ENCODE data around the gene CD52. TPM values are rescaled to one million over a fixed set of nuclear protein-coding genes. Genes with fewer than 3 reads are reported as not detected.

CD52 gene
- total and polyA plus RNA-seq, 2 of the 4 experiments (the other 2 are of a cell fraction) = 1.6 TPM; not detected in 1

DNA sequence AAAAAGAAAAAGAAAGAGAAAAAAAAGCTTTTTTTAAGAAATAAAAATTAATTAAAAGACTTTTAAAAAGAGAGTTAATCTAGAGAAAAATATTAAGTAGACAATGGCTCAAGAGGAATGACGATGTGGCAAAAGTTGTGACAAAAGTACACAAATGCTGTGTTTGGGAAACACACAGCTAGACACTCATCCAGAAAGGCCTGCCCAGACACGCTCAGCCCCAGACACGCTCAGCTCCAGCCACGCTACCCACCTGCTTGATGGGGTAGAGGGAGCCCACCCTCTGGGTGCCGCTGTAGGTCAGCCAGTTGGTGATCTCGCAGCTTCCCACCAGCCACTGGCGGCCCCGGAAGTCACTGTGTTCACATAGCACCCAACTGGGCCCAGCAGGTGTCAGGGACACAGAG is 10.2 kb downstream of the CD52 start:
- Histone ChIP-seq H3K4ac (ENCODE audit: low read depth, low read length) (no peak overlapping the region), H3K9me1 (ENCODE audit: insufficient read depth, low read length) (no peaks in the 10 kb centered on the region), H2BK120ac (ENCODE audit: low read depth, low read length) (no peak overlapping the region), H3K23ac (ENCODE audit: low read depth, low read length) (no peak overlapping the region), H3K4me2 (ENCODE audit: low read depth, low read length) (no peak overlapping the region), H2AK9ac (replicated peaks; ENCODE audit: low read depth, low read length, poor library complexity) (no peak overlapping the region), H4K91ac (ENCODE audit: insufficient read depth, low read depth, low read length) (no peak overlapping the region), H3K27ac (ENCODE audit: insufficient read depth, low read length) (no peak overlapping the region), H2AK5ac (ENCODE audit: low read depth, low read length) (no peak overlapping the region), H2BK15ac (ENCODE audit: low read depth, low read length) (no peak overlapping the region), H3K4me3 (ENCODE audit: insufficient read depth, low read depth, low read length) (no peak overlapping the region), H3K56ac (ENCODE audit: extremely low read depth, insufficient read depth, low read length) (no peak overlapping the region), H3K14ac (replicated peaks; ENCODE audit: low read depth, low read length) (no peak overlapping the region), H4K5ac (ENCODE audit: low read depth, low read length) (no peak overlapping the region), H4K20me1 (ENCODE audit: insufficient read depth, low read length) (no peaks in the 10 kb centered on the region), H3K18ac (ENCODE audit: low read depth, low read length) (no peak overlapping the region), H3K36me3 (ENCODE audit: control insufficient read depth, insufficient read depth, low read length) (no peaks in the 10 kb centered on the region), H3K9me3 (ENCODE audit: control insufficient read depth, insufficient read depth, low read length) (no peaks in the 10 kb centered on the region), H4K8ac (ENCODE audit: low read depth in 2 of 2, low read length in 2 of 2) (no peak overlapping the region), H2AFZ (replicated peaks; ENCODE audit: low read length, poor library complexity) (no peak overlapping the region), H3K27me3 (ENCODE audit: control insufficient read depth, insufficient read depth, low read length) (peaks cover 18% of the 10 kb centered on the region), H2BK5ac (ENCODE audit: low read depth, low read length, poor library complexity, severe bottlenecking) (no peak overlapping the region), H3K9ac (ENCODE audit: low read depth, low read length) (no peak overlapping the region), H3K4me1 (ENCODE audit: control insufficient read depth, insufficient read depth, low read length) (no peaks in the 10 kb centered on the region), H3K79me1 (ENCODE audit: low read depth in 1 of 2, low read length in 2 of 2) (no peaks in the 10 kb centered on the region), H2BK20ac (ENCODE audit: low read depth, low read length) (no peak overlapping the region)
- ChIA-PET POLR2A (ENCODE audit: unreplicated experiment) (no interaction called here), CTCF (no interaction called here)
- in situ Hi-C loops (cut with MboI; ENCODE audit: low sequenced_read_pairs) (no loop called here), dilution Hi-C loops (cut with HindIII; ENCODE audit: low sequenced_read_pairs, unreplicated experiment) (no loop called here), intact Hi-C loops (cut with micrococcal nuclease) (no loop called here)
- BruUV-seq (replicated peaks) = no TSS peak
- 80% methylated on average over 1 of the region's 8 CpGs; no CpG with 5 or more reads in 1 of the 2 experiments for WGBS, 2 experiments (ENCODE audit: extremely low coverage in 2 of 2, insufficient read length in 1 of 2)
- DNase-seq (no peak), ATAC-seq (ENCODE audit: low read depth) (no peak)
- no peak for TF ChIP-seq BHLHE40 (IDR thresholded peaks at IDR 0.05; ENCODE audit: low read depth, low read length)
- TF ChIP-seq FOS (IDR thresholded peaks at IDR 0.05; ENCODE audit: low read depth, low read length) = no peak
- no peak for TF ChIP-seq MAZ (IDR thresholded peaks at IDR 0.05; ENCODE audit: borderline replicate concordance, low read depth, low read length)
- no peak for TF ChIP-seq NFE2L2 (IDR thresholded peaks at IDR 0.05; ENCODE audit: low read depth, low read length)
- no peak for TF ChIP-seq CHD1 (IDR thresholded peaks at IDR 0.05; ENCODE audit: low read depth, low read length)
- no peak for TF ChIP-seq RCOR1 (IDR thresholded peaks at IDR 0.05; ENCODE audit: insufficient replicate concordance, low read length)
- no peak for TF ChIP-seq SMC3 (IDR thresholded peaks at IDR 0.05; ENCODE audit: low read depth, low read length)
